ENCODE measurements around the gene TMEM145. TPM values are rescaled to one million over a fixed set of nuclear protein-coding genes. Genes with fewer than 3 reads are reported as not detected.

Gene TMEM145
- total RNA-seq, 2 experiments from 2014 or later: 1.8 TPM; not detected in 1

DNA sequence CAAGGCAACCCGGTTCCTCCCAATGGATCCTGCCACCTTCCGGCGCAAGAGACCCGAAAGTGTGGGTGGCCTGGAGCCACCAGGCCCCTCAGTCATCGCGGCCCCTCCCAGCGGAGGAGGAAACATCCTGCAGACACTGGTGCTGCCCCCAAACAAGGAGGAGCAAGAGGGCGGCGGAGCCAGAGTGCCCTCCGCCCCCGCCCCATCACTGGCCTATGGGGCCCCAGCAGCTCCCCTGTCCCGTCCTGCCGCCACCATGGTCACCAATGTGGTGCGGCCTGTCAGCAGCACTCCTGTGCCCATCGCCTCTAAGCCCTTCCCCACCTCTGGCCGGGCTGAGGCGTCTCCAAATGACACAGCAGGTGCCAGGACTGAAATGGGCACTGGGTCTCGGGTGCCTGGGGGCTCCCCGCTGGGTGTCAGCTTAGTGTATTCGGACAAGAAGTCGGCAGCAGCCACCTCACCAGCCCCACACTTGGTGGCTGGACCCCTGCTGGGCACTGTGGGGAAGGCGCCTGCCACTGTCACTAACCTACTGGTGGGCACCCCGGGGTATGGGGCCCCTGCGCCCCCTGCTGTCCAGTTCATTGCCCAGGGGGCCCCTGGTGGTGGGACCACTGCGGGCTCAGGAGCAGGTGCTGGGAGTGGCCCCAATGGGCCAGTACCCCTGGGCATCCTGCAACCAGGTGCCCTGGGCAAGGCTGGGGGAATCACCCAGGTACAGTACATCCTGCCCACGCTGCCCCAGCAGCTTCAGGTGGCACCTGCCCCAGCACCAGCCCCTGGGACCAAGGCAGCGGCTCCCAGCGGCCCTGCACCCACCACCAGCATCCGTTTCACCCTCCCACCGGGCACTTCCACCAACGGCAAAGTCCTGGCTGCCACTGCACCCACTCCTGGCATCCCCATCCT lies 22.3 kb upstream of the TMEM145 start:
- no TSS peak for BruUV-seq (replicated peaks)
- CTCF ChIA-PET (ENCODE audit: unreplicated experiment): no interaction called here

DNA sequence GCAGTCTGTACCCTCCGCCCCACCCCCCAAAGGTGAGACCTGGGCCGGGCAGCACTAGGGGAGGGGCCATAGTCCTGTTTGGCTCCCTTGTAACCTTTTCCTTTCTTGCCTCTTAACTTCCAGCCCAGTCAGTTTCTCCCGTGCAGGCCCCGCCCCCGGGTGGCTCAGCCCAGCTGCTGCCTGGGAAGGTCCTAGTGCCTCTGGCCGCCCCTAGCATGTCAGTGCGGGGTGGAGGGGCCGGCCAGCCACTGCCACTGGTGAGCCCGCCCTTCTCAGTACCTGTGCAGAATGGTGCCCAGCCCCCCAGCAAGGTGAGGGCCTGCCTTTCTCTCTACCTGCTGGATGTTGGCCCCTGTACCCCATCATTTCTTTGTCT lies 21.7 kb upstream of the TMEM145 start:
- no peak for TF ChIP-seq EZH2phosphoT487 (IDR thresholded peaks at IDR 0.05; ENCODE audit: borderline replicate concordance, low read depth, low read length)
- TF ChIP-seq, protein P1, sequence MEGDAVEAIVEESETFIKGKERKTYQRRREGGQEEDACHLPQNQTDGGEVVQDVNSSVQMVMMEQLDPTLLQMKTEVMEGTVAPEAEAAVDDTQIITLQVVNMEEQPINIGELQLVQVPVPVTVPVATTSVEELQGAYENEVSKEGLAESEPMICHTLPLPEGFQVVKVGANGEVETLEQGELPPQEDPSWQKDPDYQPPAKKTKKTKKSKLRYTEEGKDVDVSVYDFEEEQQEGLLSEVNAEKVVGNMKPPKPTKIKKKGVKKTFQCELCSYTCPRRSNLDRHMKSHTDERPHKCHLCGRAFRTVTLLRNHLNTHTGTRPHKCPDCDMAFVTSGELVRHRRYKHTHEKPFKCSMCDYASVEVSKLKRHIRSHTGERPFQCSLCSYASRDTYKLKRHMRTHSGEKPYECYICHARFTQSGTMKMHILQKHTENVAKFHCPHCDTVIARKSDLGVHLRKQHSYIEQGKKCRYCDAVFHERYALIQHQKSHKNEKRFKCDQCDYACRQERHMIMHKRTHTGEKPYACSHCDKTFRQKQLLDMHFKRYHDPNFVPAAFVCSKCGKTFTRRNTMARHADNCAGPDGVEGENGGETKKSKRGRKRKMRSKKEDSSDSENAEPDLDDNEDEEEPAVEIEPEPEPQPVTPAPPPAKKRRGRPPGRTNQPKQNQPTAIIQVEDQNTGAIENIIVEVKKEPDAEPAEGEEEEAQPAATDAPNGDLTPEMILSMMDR (conservative IDR thresholded peaks at IDR 0.05; ENCODE audit: low read length): no peak
- Histone ChIP-seq H3K36me3 (ENCODE audit: insufficient read depth, low read length) (peaks cover 95% of the 10 kb centered on the region), H3K4me2 (ENCODE audit: low read length) (no peak overlapping the region), H3K9me3 (ENCODE audit: low read length) (no peaks in the 10 kb centered on the region), H2AFZ (ENCODE audit: low read length) (no peak overlapping the region), H3K79me2 (ENCODE audit: insufficient read depth, low read depth, low read length) (no peaks in the 10 kb centered on the region), H3K4me3 (ENCODE audit: low read depth, low read length, poor library complexity, severe bottlenecking) (no peak overlapping the region), H3K4me1 (ENCODE audit: insufficient read depth, low read length, poor library complexity, severe bottlenecking) (peaks cover 6% of the 10 kb centered on the region), H3K27ac (ENCODE audit: low read depth, low read length, poor library complexity, severe bottlenecking) (no peak overlapping the region), H4K20me1 (ENCODE audit: insufficient read depth, low read length) (no peaks in the 10 kb centered on the region), H3K9me2 (ENCODE audit: insufficient read depth, low read length) (no peaks in the 10 kb centered on the region)
- DNase-seq (ENCODE audit: low spot score): no peak
- ChIA-PET POLR2A (no interaction called here), CTCF (ENCODE audit: unreplicated experiment) (no interaction called here)
- BruUV-seq (replicated peaks): no TSS peak
- intact Hi-C loops (cut with micrococcal nuclease; ENCODE audit: unreplicated experiment): no loop called here

More for the DNA sequence above, 22.3 kb upstream of the TMEM145 start:
- Histone ChIP-seq H3K4me2 (ENCODE audit: low read length) (no peak overlapping the region), H3K4me1 (ENCODE audit: insufficient read depth, low read length, poor library complexity, severe bottlenecking) (peaks cover 13% of the 10 kb centered on the region), H3K79me2 (ENCODE audit: insufficient read depth, low read depth, low read length) (peaks cover 4% of the 10 kb centered on the region; the same call in 1 of the 2 replicates), H3K9me3 (ENCODE audit: low read length) (no peaks in the 10 kb centered on the region), H3K9me2 (ENCODE audit: insufficient read depth, low read length) (no peaks in the 10 kb centered on the region), H4K20me1 (ENCODE audit: insufficient read depth, low read length) (no peaks in the 10 kb centered on the region), H2AFZ (ENCODE audit: low read length) (no peak overlapping the region), H3K36me3 (ENCODE audit: insufficient read depth, low read length) (peaks cover 89% of the 10 kb centered on the region), H3K4me3 (ENCODE audit: low read depth, low read length, poor library complexity, severe bottlenecking) (no peak overlapping the region), H3K27ac (ENCODE audit: low read depth, low read length, poor library complexity, severe bottlenecking) (no peak overlapping the region)
- POLR2A ChIA-PET: no interaction called here
- intact Hi-C loops (cut with micrococcal nuclease; ENCODE audit: unreplicated experiment): no loop called here
- no peak for TF ChIP-seq EZH2phosphoT487 (IDR thresholded peaks at IDR 0.05; ENCODE audit: borderline replicate concordance, low read depth, low read length)
- TF ChIP-seq, protein P1 (conservative IDR thresholded peaks at IDR 0.05; ENCODE audit: low read length): peak; percentile 85
- peak; percentile 71 for DNase-seq (ENCODE audit: low spot score)

Data from OCI-LY7 (cell line).